Glomerular visceral epithelial cell (primary cell): ENCODE results near the gene CSF1R.

Source experiments
- DNase-seq: peaks from one replicate; pipeline ENCODE4 v3.0.0-alpha.2; 2016; ENCODE audit errors: extremely low spot score

CSF1R gene

GRCh38 chr5:150069672-150070627 lies 16.4 kb downstream of the CSF1R start:
- DNase-seq = no peak

- no peak for DNase-seq
These were observed 17.3 kb downstream of the CSF1R start for GRCh38 chr5:150068961-150069645.

DNA sequence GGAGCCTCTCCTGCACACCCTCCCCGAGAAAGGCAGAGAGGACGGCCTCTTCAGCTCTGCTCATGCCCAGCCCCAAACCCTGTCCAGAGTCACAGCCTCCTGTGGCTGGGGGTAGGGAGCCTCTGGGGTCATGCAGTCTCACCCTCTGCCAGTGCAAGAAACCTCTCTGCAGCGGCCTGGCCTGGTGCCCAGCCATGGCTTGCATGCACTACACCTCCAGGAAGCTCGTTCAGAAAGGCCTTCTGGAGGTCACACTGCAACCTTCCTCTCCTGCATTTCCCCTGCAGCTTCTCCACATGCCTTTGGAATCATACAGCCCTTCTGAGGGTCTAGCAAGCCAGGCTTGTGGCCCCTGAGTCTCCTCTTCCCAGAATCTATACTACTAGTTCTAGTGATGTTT lies 17.9 kb downstream of the CSF1R start:
- no peak for DNase-seq

GRCh38 chr5:150068071-150068470 lies 18.3 kb downstream of the CSF1R start:
- DNase-seq = no peak

- no peak for DNase-seq
These were observed 18.9 kb downstream of the CSF1R start for GRCh38 chr5:150067405-150067960.

- DNase-seq = peak; percentile 61
These were observed 19.4 kb downstream of the CSF1R start for GRCh38 chr5:150066901-150067396.

DNA sequence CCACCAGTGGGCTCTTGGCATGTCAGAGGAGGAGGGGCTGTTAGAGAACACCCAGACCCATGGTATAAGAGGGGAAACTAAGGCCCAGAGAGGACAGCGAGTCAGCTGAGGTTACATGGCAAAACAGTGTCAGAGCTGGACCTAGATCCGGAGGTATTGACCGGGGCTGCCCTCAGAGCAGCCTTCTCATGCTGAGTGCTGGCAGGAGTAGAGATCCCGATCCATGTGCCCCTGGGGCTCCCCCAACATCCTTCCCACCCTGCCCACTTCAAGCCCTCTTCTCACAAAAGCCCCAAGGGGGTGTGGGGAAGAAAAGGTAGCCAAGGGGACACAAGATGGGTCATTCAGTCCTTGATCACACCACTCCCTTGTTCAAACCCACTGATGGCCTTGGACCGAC lies 19.9 kb downstream of the CSF1R start:
- DNase-seq = no peak

- peak; percentile 84 for DNase-seq
These were observed 20.5 kb downstream of the CSF1R start for GRCh38 chr5:150065886-150066285.

DNA sequence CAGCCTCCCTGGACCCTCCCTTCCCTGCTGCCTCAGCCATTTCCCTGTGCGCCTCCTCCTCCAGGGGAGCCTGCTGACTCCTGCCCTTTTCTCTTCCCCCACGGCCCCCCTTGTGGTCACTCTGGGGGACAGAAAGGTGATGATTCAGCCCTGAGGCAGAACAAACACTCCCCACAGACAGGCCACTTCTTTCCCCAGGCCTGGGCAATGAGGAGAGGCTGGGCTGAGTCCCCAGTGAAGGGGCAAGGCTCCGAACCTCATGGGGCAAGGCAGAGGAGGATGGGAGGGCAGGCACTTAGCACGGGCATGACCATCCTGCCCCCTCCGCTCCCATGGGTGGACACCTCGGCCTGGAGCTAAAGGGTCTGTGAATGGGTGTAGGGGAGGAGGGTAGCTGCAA lies 21.0 kb downstream of the CSF1R start:
- DNase-seq = peak; percentile 87

GRCh38 chr5:150064681-150065220 lies 21.6 kb downstream of the CSF1R start:
- peak; percentile 31 for DNase-seq

GRCh38 chr5:150063638-150064037 lies 22.7 kb downstream of the CSF1R start:
- DNase-seq = no peak

DNA sequence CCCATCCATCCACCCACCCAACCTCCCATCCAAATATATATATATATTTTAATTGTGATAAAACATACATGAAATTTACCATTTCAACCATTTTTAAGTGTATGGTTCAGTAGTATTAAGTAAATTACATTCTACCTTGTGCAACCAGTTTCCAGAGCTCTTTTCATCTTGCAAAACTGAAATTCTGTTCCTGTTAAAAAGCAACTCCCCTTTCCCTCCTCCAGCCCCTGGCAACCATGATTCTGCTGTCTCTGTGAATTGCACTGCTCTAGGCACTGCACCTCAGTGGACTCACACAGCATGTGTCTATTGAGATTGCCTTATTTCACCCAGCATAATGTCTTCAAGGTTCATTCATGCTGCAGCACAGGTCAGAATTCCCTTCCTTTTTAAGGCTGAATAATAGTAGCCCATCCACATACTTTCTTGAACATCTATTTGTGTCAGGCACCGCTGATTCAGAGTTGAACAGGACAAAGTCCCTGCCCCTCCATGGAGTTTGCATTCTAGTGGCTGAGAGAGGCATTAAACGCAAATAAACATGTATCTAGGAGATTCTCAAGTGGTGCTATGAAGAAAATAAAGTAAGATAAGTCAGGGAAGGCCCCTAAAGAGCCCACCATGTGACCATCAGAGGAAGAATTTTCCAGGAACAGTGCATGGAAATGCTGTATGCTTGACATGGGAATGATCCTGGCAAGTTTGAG lies 24.0 kb downstream of the CSF1R start:
- no peak for DNase-seq

- no peak for DNase-seq
These were observed 24.8 kb downstream of the CSF1R start for GRCh38 chr5:150061538-150061995.

DNA sequence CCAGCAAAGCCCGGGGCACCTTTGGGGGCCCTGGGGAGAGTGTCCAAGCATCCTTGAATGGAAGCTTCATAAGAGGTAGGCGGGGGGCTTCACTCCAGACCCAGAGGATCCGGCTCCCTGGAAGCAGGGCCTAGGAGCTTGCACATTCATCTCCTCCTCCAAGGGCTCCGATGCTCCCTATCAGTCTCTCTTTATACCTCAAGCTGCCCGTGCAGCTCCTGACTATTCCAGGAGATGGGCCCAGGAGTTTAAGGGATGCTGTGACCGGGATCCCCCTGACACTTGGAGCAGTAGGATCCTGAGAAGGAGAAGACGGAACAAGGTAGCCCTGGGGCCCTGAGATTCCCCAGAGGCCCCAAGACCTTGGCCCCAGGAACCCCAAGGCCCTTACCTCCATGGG lies 25.9 kb downstream of the CSF1R start:
- no peak for DNase-seq

DNA sequence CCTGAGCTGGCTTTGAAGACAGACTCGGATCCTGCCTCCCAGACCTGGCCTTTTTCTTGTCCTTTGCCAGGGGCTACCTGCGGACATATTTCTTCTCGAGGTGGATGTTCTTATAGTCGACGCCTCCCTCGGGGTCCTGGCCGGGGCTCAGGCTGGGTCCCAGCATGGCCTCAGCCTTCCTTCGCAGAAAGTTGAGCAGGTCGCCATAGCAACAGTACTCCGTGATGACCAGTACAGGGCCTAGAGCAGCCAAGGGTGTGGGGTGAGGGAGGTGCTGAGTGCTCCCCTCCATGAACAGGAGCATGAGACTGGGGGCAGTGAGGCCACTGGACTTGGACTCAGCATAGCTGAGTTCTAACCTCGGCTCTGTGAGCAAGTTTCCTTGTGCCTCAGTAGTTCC lies 26.7 kb downstream of the CSF1R start:
- DNase-seq = no peak

- DNase-seq = peak; percentile 86
These were observed 27.8 kb downstream of the CSF1R start for GRCh38 chr5:150058480-150059126.

- no peak for DNase-seq
These were observed 28.4 kb downstream of the CSF1R start for GRCh38 chr5:150057996-150058395.

GRCh38 chr5:150057511-150057910 lies 28.8 kb downstream of the CSF1R start:
- DNase-seq = no peak

GRCh38 chr5:150057052-150057451 lies 29.3 kb downstream of the CSF1R start:
- DNase-seq = no peak

- DNase-seq = no peak
These were observed 30.3 kb downstream of the CSF1R start for GRCh38 chr5:150056075-150056443.
